A673 (cell line): ENCODE results near the gene CCDC85B.

ENCODE experiments used
- CTCF ChIP-seq: fragments of 300-800, 200-600 bp; sonication (generic); conservative IDR thresholded peaks from 2 replicates; pipeline ENCODE4 v1.5.1; 2017; ENCODE audit warnings: low read depth, mild to moderate bottlenecking, antibody characterized with exemption, low read length, moderate library complexity, mixed read lengths
- EZH2 ChIP-seq: fragments of 200-600 bp; sonication (generic); IDR thresholded peaks from 2 replicates; pipeline ENCODE4 v1.6.1; 2017; ENCODE audit warnings: borderline replicate concordance, low read depth, mild to moderate bottlenecking, mixed read lengths, antibody characterized with exemption, low read length; ENCODE audit not compliant: poor library complexity, severe bottlenecking

GRCh38 chr11:65867284-65868071 is 23.0 kb upstream of the CCDC85B start:
- no peak for TF ChIP-seq CTCF
- TF ChIP-seq EZH2 = no peak
